Measurements from ENCODE around the gene SLCO4C1. TPM values are rescaled to one million over a fixed set of nuclear protein-coding genes. Genes with fewer than 3 reads are reported as not detected.

SLCO4C1 gene
- total and polyA plus RNA-seq, 12 donors, result 0.06 to 1.6 (median 0.27) TPM; not detected in 2

GRCh38 chr5:102243213-102243612 lies 52.9 kb downstream of the SLCO4C1 start:
- WGBS, 4 donors, result 64 to 80% (median 67%) methylated on average over 3 to 4 of the region's 4 CpGs
- no peak for DNase-seq
- H3K36me3 ChIP-seq (replicated peaks in 1 of 2), result no peaks in the 10 kb centered on the region
- no peaks in the 10 kb centered on the region for H3K9me3 ChIP-seq (replicated peaks in 1 of 3)
- intact Hi-C loops (cut with DNase I), result no loop called here
- H3K4me1 ChIP-seq (replicated peaks in 1 of 2), result no peaks in the 10 kb centered on the region
- H3K27ac ChIP-seq, result no peak overlapping the region
- H3K4me3 ChIP-seq, result no peak overlapping the region
- TF ChIP-seq CTCF (IDR thresholded peaks at IDR 0.05) (no peak), POLR2A (IDR thresholded peaks at IDR 0.05) (no peak)
- H3K27me3 ChIP-seq, result no peaks in the 10 kb centered on the region

- DNase-seq, result no peak
- WGBS, 4 donors, result 64 to 75% (median 72%) methylated on average over 1 of the region's 1 CpG
Measured at GRCh38 chr5:102241809-102242421, 54.2 kb downstream of the SLCO4C1 start.

GRCh38 chr5:102231693-102232619 lies 64.1 kb downstream of the SLCO4C1 start:
- DNase-seq, result no peak
- no peaks in the 10 kb centered on the region for H3K27me3 ChIP-seq
- TF ChIP-seq POLR2A (IDR thresholded peaks at IDR 0.05), result no peak
- H3K36me3 ChIP-seq (replicated peaks in 1 of 2), result no peaks in the 10 kb centered on the region
- H3K4me1 ChIP-seq (replicated peaks in 1 of 2), result no peaks in the 10 kb centered on the region
- H3K9me3 ChIP-seq (replicated peaks in 1 of 3), result no peaks in the 10 kb centered on the region
- WGBS, 4 donors, result 65 to 77% (median 75%) methylated on average over 7 of the region's 7 CpGs
- H3K4me3 ChIP-seq, result no peak overlapping the region
- H3K27ac ChIP-seq, result no peak overlapping the region
- intact Hi-C loops (cut with DNase I), result no loop called here

More at GRCh38 chr5:102241809-102242421, 54.2 kb downstream of the SLCO4C1 start:
- H3K27ac ChIP-seq, result no peak overlapping the region
- TF ChIP-seq CTCF (IDR thresholded peaks at IDR 0.05) (no peak), POLR2A (IDR thresholded peaks at IDR 0.05) (no peak)
- intact Hi-C loops (cut with DNase I), result no loop called here
- H3K27me3 ChIP-seq, result no peaks in the 10 kb centered on the region
- no peak overlapping the region for H3K4me3 ChIP-seq
- no peaks in the 10 kb centered on the region for H3K4me1 ChIP-seq (replicated peaks in 1 of 2)
- H3K9me3 ChIP-seq (replicated peaks in 1 of 3), result no peaks in the 10 kb centered on the region
- H3K36me3 ChIP-seq (replicated peaks in 1 of 2), result no peaks in the 10 kb centered on the region

GRCh38 chr5:102229685-102230084 lies 66.4 kb downstream of the SLCO4C1 start:
- H3K4me3 ChIP-seq, result no peak overlapping the region
- H3K9me3 ChIP-seq (replicated peaks in 1 of 3), result no peaks in the 10 kb centered on the region
- no peaks in the 10 kb centered on the region for H3K27me3 ChIP-seq
- H3K4me1 ChIP-seq (replicated peaks in 1 of 2), result no peaks in the 10 kb centered on the region
- no peak for DNase-seq
- WGBS, 4 donors, result 50 to 67% (median 53%) methylated on average over 1 of the region's 1 CpG
- TF ChIP-seq POLR2A (IDR thresholded peaks at IDR 0.05) (no peak), CTCF (IDR thresholded peaks at IDR 0.05) (no peak)
- intact Hi-C loops (cut with DNase I), result no loop called here
- no peak overlapping the region for H3K27ac ChIP-seq
- no peaks in the 10 kb centered on the region for H3K36me3 ChIP-seq (replicated peaks in 1 of 2)
